Neural crest cell (in vitro differentiated cells): ENCODE data around the gene EXOSC2. TPM values are rescaled to one million over a fixed set of nuclear protein-coding genes. Genes with fewer than 3 reads are reported as not detected.
A peak's percentile ranks its signal among the peaks of the same experiment; 100 is the strongest.

Source experiments
- DNase-seq: peaks from one replicate; pipeline ENCODE4 v3.0.0; 2021; ENCODE audit warnings: low read depth, mixed read lengths, low spot score
- H3K27ac Mint-ChIP-seq: one replicate; pipeline ENCODE4 v1.8.0; 2021; ENCODE audit warnings: mild to moderate bottlenecking, mixed read lengths; ENCODE audit not compliant: unreplicated experiment
- H3K27me3 Mint-ChIP-seq: 2 replicates; pipeline ENCODE4 v1.8.0; 2021; ENCODE audit warnings: low read depth, mild to moderate bottlenecking, mixed read lengths
- H3K36me3 Mint-ChIP-seq: 2 replicates; pipeline ENCODE4 v1.8.0; 2021; ENCODE audit warnings: low read depth, mild to moderate bottlenecking, mixed read lengths
- H3K4me1 Mint-ChIP-seq: 2 replicates; pipeline ENCODE4 v1.8.0; 2021; ENCODE audit warnings: mixed read lengths
- H3K4me3 Mint-ChIP-seq: one replicate; pipeline ENCODE4 v1.8.0; 2021; ENCODE audit warnings: mild to moderate bottlenecking, mixed read lengths
- H3K9me3 Mint-ChIP-seq: 2 replicates; pipeline ENCODE4 v1.8.0; 2021; ENCODE audit warnings: mixed read lengths
- total RNA-seq: library from RNA; stranded (reverse); gene quantifications from 2 replicates; pipeline ENCODE4 v1.2.1, GENCODE V29; 2021
- TF ChIP-seq, protein P1 (sequence below): fragments of 200-600 bp; sonication (generic); conservative IDR thresholded peaks from 2 replicates; pipeline ENCODE4 v1.5.0; 2021; ENCODE audit warnings: antibody characterized with exemption, mild to moderate bottlenecking

The EXOSC2 gene
- total RNA-seq, 1 donor from 2014 or later, result 103 TPM

DNA sequence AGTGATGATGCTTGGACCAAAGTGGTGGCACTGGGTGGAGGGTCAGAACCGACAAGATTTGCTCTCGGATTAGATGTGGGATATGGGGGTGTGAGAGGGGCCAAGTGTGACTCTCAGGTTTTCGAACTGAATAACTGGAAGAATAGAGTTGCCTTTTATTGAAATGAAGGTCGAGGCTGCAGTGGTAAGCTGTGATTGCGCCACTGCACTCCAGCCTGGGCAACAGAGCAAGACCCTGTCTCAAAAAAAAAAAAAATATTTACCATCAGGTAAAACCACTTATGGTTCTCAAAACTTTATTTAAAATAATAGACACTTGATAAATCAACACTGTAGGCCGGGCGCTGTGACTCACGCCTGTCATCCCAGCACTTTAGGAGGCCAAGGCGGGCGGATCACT lies 27.2 kb downstream of the EXOSC2 start:
- Mint-ChIP-seq H3K4me3 (no peak overlapping the region), H3K27ac (no peak overlapping the region), H3K36me3 (peaks cover 2% of the 10 kb centered on the region), H3K9me3 (no peaks in the 10 kb centered on the region), H3K27me3 (no peaks in the 10 kb centered on the region), H3K4me1 (peaks cover 7% of the 10 kb centered on the region)
- TF ChIP-seq, protein P1, sequence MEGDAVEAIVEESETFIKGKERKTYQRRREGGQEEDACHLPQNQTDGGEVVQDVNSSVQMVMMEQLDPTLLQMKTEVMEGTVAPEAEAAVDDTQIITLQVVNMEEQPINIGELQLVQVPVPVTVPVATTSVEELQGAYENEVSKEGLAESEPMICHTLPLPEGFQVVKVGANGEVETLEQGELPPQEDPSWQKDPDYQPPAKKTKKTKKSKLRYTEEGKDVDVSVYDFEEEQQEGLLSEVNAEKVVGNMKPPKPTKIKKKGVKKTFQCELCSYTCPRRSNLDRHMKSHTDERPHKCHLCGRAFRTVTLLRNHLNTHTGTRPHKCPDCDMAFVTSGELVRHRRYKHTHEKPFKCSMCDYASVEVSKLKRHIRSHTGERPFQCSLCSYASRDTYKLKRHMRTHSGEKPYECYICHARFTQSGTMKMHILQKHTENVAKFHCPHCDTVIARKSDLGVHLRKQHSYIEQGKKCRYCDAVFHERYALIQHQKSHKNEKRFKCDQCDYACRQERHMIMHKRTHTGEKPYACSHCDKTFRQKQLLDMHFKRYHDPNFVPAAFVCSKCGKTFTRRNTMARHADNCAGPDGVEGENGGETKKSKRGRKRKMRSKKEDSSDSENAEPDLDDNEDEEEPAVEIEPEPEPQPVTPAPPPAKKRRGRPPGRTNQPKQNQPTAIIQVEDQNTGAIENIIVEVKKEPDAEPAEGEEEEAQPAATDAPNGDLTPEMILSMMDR, result no peak
- no peak for DNase-seq

GRCh38 chr9:130728721-130729120 lies 35.1 kb downstream of the EXOSC2 start:
- H3K36me3 Mint-ChIP-seq, result peaks cover 6% of the 10 kb centered on the region
- H3K4me1 Mint-ChIP-seq, result peaks cover 5% of the 10 kb centered on the region
- H3K27ac Mint-ChIP-seq, result no peak overlapping the region
- H3K9me3 Mint-ChIP-seq, result no peaks in the 10 kb centered on the region
- TF ChIP-seq, protein P1, result no peak
- no peak overlapping the region for H3K4me3 Mint-ChIP-seq
- DNase-seq, result no peak
- H3K27me3 Mint-ChIP-seq, result no peaks in the 10 kb centered on the region

- no peaks in the 10 kb centered on the region for H3K27me3 Mint-ChIP-seq
- H3K36me3 Mint-ChIP-seq, result peaks cover 6% of the 10 kb centered on the region
- peak overlapping the region; percentile 83 for H3K27ac Mint-ChIP-seq
- H3K4me1 Mint-ChIP-seq, result peaks cover 5% of the 10 kb centered on the region
- TF ChIP-seq, protein P1, result no peak
- no peak for DNase-seq
- H3K9me3 Mint-ChIP-seq, result no peaks in the 10 kb centered on the region
- H3K4me3 Mint-ChIP-seq, result no peak overlapping the region
Observed at GRCh38 chr9:130729145-130729544, 35.6 kb downstream of the EXOSC2 start.

DNA sequence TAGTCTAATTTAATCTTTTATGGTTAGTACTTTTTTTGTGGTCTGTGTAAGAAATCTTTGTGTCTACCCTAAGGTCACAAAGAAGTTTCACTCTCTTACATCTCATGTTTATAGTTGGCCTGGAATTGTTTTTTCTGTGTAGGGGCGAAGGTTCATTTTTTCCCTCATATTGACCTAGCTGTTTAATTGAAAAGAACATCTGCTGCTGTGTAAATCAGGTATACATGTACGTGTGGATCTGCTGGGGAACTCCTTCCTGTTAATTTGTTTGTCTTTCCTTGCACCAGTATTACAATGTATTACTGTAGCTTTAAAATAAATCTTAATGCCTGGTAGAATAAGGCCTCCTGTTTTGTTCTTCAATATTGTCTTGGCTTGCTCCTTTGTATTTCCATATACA lies 37.8 kb downstream of the EXOSC2 start:
- Mint-ChIP-seq H3K27ac (no peak overlapping the region), H3K27me3 (no peaks in the 10 kb centered on the region), H3K4me1 (peaks cover 5% of the 10 kb centered on the region), H3K36me3 (peaks cover 6% of the 10 kb centered on the region), H3K4me3 (no peak overlapping the region), H3K9me3 (no peaks in the 10 kb centered on the region)
- TF ChIP-seq, protein P1, result no peak
- DNase-seq, result no peak

- Mint-ChIP-seq H3K27me3 (no peaks in the 10 kb centered on the region), H3K9me3 (no peaks in the 10 kb centered on the region), H3K4me3 (no peak overlapping the region), H3K36me3 (peaks cover 6% of the 10 kb centered on the region), H3K4me1 (peaks cover 5% of the 10 kb centered on the region), H3K27ac (no peak overlapping the region)
- DNase-seq, result no peak
- TF ChIP-seq, protein P1, result peak; percentile 21
Observed at GRCh38 chr9:130732136-130732535, 38.6 kb downstream of the EXOSC2 start.

DNA sequence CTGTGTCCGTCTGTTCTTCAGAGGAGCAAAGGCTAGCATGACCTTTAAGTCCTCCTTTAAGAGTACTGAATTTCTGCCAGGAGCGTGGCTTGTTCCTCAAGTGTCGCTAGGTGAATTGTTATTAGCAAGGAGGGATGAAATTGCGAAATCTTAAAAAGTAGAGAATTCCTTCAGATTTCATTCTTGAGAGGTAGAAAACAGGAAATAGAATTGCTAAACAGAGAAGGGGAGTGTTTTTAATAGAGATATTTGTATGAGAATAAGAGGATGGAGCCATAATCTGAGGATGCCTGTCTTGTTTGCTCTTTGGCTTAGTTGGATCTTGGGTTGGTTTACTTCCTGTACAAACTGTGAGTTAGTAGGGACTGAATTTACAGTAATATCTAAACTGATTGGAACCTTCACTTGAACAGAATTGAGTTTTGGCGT lies 39.2 kb downstream of the EXOSC2 start:
- Mint-ChIP-seq H3K4me3 (no peak overlapping the region), H3K27ac (no peak overlapping the region), H3K36me3 (peaks cover 6% of the 10 kb centered on the region), H3K27me3 (no peaks in the 10 kb centered on the region), H3K9me3 (no peaks in the 10 kb centered on the region), H3K4me1 (peaks cover 5% of the 10 kb centered on the region)
- DNase-seq, result no peak
- TF ChIP-seq, protein P1, result no peak
